CD8-positive, alpha-beta memory T cell (primary cell): Measurements from ENCODE around the gene DHX8. TPM values are rescaled to one million over a fixed set of nuclear protein-coding genes. Genes with fewer than 3 reads are reported as not detected.
A peak's percentile ranks its signal among the peaks of the same experiment; 100 is the strongest.

Experiments
- CTCF ChIA-PET: fragments of 350-600 bp; sonication (Branson Sonifier 250); formaldehyde crosslinking; loops from one replicate; lab custom pipeline; 2021; ENCODE audit warnings: antibody characterized with exemption; lab: Charles Lee
- POLR2A ChIA-PET: fragments of 350-600 bp; sonication (Branson Sonifier 250); formaldehyde crosslinking; loops from one replicate; lab custom pipeline; 2021; ENCODE audit warnings: antibody characterized with exemption; lab: Charles Lee
- DNase-seq, 5 donors: peaks; one replicate each; pipeline versions ENCODE4 v3.0.0 to v3.0.0-alpha.2; 2020 to 2022; ENCODE audit warnings: mixed read lengths in 1 of 5
- H3K27ac ChIP-seq: one replicate; pipeline ENCODE4 v1.7.0; 2013; ENCODE audit warnings: low read depth, mild to moderate bottlenecking, low read length, moderate library complexity
- H3K27me3 ChIP-seq: 2 replicates; pipeline ENCODE4 v1.7.0; 2013; ENCODE audit warnings: low read length, mild to moderate bottlenecking; ENCODE audit not compliant: insufficient read depth, poor library complexity, severe bottlenecking
- H3K36me3 ChIP-seq: 2 replicates; pipeline ENCODE4 v1.7.0; 2013; ENCODE audit warnings: mild to moderate bottlenecking, low read length, moderate library complexity; ENCODE audit not compliant: insufficient read depth
- H3K4me1 ChIP-seq: 2 replicates; pipeline ENCODE4 v1.7.0; 2013; ENCODE audit warnings: mild to moderate bottlenecking, low read length, moderate library complexity; ENCODE audit not compliant: insufficient read depth
- H3K4me3 ChIP-seq: 2 replicates; pipeline ENCODE4 v1.7.0; 2013; ENCODE audit warnings: mild to moderate bottlenecking, low read length
- H3K9me3 ChIP-seq: 2 replicates; pipeline ENCODE4 v1.7.0; 2013; ENCODE audit warnings: mild to moderate bottlenecking, low read length
- H3K27ac Mint-ChIP-seq, 8 donors: one replicate each; pipeline ENCODE4 v1.8.0; 2020 to 2021; ENCODE audit warnings: mixed read lengths in 8 of 8, mild to moderate bottlenecking in 6 of 8, inconsistent platforms in 3 of 8, moderate library complexity in 3 of 8
- H3K27me3 Mint-ChIP-seq, 2 donors: one replicate each; pipeline ENCODE4 v1.8.0; 2020 to 2021; ENCODE audit warnings: mixed read lengths in 2 of 2, mild to moderate bottlenecking in 1 of 2, moderate library complexity in 1 of 2
- H3K36me3 Mint-ChIP-seq, 3 donors: one replicate each; pipeline ENCODE4 v1.8.0; 2020 to 2021; ENCODE audit warnings: mixed read lengths in 3 of 3, inconsistent platforms in 1 of 3, mild to moderate bottlenecking in 1 of 3
- H3K4me1 Mint-ChIP-seq, 3 donors: one replicate each; pipeline ENCODE4 v1.8.0; 2020 to 2021; ENCODE audit warnings: mixed read lengths in 3 of 3, inconsistent platforms in 1 of 3, mild to moderate bottlenecking in 1 of 3
- H3K4me3 Mint-ChIP-seq, 7 donors: one replicate each; pipeline ENCODE4 v1.8.0; 2020 to 2021; ENCODE audit warnings: mixed read lengths in 7 of 7, mild to moderate bottlenecking in 6 of 7, moderate library complexity in 4 of 7, inconsistent platforms in 2 of 7
- H3K9me3 Mint-ChIP-seq, 5 donors: one replicate each; pipeline ENCODE4 v1.8.0; 2020 to 2022; ENCODE audit warnings: mixed read lengths in 5 of 5, mild to moderate bottlenecking in 3 of 5, moderate library complexity in 2 of 5, inconsistent platforms in 1 of 5
- polyA plus RNA-seq: library from polyadenylated mRNA; unstranded; fragments of 300-500 nt; fragmentation: Illumina TruSeq; gene quantifications from one replicate; pipeline ENCODE4 v1.2.3, GENCODE V29; 2021
- total RNA-seq, 2 experiments: library from RNA; stranded (reverse); gene quantifications; one replicate each; pipeline ENCODE4 v1.2.3, GENCODE V29; 2021

The DHX8 gene
- total and polyA plus RNA-seq, 3 experiments from 2014 or later, result 41.6 to 70.8 (median 64.8) TPM

DNA sequence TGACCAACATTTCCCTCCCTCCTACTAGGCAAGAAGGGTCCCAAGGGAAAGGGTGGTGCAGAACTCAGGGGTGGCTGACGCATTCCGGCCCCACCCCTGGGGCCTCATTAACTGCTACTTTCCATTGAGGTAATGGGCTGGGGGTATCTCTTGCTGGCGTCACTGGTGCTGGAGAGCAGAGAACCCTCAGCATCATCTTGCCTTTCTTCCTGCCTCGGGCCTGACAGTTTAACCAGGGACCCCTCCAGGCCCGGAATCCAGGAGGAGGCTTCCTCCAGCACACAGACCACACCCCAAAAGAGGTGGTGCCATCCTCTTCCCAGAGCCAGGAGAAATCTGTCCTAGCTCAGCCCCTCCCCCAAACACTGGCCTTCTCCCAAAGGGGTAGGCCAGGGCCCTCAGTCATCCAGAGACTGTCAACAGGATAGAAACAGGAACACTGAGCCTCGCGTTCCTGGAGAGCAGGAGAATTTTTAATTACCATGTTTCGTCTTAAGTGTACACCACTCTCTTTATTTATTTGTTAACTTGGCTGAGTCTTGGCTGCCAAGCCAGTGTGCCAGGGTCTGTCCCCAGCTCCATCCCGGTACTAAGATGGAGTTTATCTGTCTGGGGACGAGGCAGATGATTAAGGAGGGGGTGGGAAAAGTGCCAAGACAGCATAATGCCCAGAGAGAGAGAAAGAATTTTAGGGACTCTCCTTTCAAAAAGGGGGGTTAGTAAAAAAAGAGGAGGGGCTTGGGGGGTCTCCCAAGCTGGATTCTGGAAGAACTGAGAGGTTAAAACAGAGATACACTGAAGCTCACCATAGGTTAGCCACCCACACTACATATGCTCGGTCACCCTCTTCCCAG, 57.3 kb downstream of the DHX8 start:
- Histone ChIP-seq H3K9me3 (no peaks in the 10 kb centered on the region), H3K4me3 (no peak overlapping the region), H3K4me1 (no peaks in the 10 kb centered on the region), H3K36me3 (no peaks in the 10 kb centered on the region), H3K27ac (no peak overlapping the region), H3K27me3 (peaks cover 9% of the 10 kb centered on the region)
- peak overlapping the region in 2 of 8 donors; percentile 17 to 72 for H3K27ac Mint-ChIP-seq
- H3K4me1 Mint-ChIP-seq, result peaks cover 5 to 8% (median 7%) of the 10 kb centered on the region in 3 donors
- CTCF ChIA-PET, result no interaction called here
- H3K4me3 Mint-ChIP-seq, result no peak overlapping the region
- DNase-seq, result no peak
- H3K36me3 Mint-ChIP-seq, result no peaks in the 10 kb centered on the region
- H3K9me3 Mint-ChIP-seq, result no peaks in the 10 kb centered on the region
- H3K27me3 Mint-ChIP-seq, result peaks cover 17 to 23% of the 10 kb centered on the region in 2 donors
- POLR2A ChIA-PET, result interaction anchor here (0.6 kb wide), 1 partner anchor 576 kb away, joined by 3 read pairs; no protein-coding TSS in a partner anchor

DNA sequence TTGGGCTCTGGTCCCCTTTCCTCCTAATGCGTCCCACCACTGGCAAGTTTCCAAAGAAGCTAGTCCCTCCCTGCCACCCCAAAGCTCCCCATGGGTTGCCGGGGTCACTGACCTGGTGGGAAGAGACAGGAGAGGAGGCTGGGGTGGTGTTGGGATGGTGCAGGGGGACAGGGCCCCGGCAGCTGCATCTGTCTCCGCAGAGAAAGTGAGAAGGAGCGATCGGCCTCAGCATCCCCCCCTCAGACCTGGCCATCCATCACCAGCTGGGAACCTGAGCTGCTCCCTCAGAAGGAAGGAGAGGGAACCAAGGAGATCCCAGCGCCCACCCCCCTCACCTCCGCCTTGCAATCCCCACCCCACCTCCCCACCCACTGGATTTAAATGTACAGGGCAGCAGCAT, 59.1 kb downstream of the DHX8 start:
- no peak overlapping the region for H3K27ac ChIP-seq
- H3K27me3 ChIP-seq, result peaks cover 24% of the 10 kb centered on the region
- no peaks in the 10 kb centered on the region for H3K36me3 Mint-ChIP-seq
- H3K9me3 ChIP-seq, result no peaks in the 10 kb centered on the region
- H3K9me3 Mint-ChIP-seq, result no peaks in the 10 kb centered on the region
- no peak overlapping the region for H3K4me3 ChIP-seq
- ChIA-PET POLR2A (no interaction called here), CTCF (interaction anchor here (1.1 kb wide), 1 partner anchor 12 kb away, joined by 5 read pairs; no protein-coding TSS in a partner anchor)
- H3K27ac Mint-ChIP-seq, result no peak overlapping the region
- peaks cover 21 to 22% (median 21%) of the 10 kb centered on the region in 3 donors for H3K4me1 Mint-ChIP-seq
- H3K4me1 ChIP-seq, result peaks cover 16% of the 10 kb centered on the region
- H3K36me3 ChIP-seq, result no peaks in the 10 kb centered on the region
- no peak for DNase-seq
- H3K27me3 Mint-ChIP-seq, result peaks cover 32 to 38% of the 10 kb centered on the region in 2 donors
- H3K4me3 Mint-ChIP-seq, result no peak overlapping the region

DNA sequence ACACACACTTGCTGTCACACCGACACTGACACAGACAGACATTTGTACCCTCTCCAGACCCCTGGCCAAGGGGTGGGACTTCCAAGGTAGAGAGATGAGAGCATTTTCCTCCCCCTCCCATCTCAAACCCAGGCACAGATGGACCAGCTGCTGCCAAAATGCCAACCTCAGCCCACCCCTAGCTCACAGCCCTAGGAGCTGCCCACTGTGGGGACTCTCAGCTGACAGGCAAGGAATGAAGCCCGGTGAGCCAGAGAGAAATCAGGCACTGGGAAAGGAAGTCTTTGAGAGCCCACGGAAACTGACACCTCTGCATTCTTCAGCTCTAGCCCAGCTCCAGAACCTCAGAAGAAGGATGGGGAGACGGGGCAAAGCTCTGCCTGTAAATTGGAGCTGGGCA, 59.5 kb downstream of the DHX8 start:
- Histone ChIP-seq H3K4me3 (no peak overlapping the region), H3K27me3 (peaks cover 29% of the 10 kb centered on the region), H3K9me3 (no peaks in the 10 kb centered on the region), H3K4me1 (peaks cover 19% of the 10 kb centered on the region), H3K27ac (no peak overlapping the region), H3K36me3 (no peaks in the 10 kb centered on the region)
- H3K36me3 Mint-ChIP-seq, result no peaks in the 10 kb centered on the region
- H3K27me3 Mint-ChIP-seq, result peaks cover 37 to 41% of the 10 kb centered on the region in 2 donors
- H3K27ac Mint-ChIP-seq, result no peak overlapping the region
- peak overlapping the region in 1 of 7 donors; percentile 77 for H3K4me3 Mint-ChIP-seq
- H3K9me3 Mint-ChIP-seq, result no peaks in the 10 kb centered on the region
- ChIA-PET POLR2A (no interaction called here), CTCF (no interaction called here)
- DNase-seq, result no peak
- H3K4me1 Mint-ChIP-seq, result peaks cover 21 to 22% (median 21%) of the 10 kb centered on the region in 3 donors

DNA sequence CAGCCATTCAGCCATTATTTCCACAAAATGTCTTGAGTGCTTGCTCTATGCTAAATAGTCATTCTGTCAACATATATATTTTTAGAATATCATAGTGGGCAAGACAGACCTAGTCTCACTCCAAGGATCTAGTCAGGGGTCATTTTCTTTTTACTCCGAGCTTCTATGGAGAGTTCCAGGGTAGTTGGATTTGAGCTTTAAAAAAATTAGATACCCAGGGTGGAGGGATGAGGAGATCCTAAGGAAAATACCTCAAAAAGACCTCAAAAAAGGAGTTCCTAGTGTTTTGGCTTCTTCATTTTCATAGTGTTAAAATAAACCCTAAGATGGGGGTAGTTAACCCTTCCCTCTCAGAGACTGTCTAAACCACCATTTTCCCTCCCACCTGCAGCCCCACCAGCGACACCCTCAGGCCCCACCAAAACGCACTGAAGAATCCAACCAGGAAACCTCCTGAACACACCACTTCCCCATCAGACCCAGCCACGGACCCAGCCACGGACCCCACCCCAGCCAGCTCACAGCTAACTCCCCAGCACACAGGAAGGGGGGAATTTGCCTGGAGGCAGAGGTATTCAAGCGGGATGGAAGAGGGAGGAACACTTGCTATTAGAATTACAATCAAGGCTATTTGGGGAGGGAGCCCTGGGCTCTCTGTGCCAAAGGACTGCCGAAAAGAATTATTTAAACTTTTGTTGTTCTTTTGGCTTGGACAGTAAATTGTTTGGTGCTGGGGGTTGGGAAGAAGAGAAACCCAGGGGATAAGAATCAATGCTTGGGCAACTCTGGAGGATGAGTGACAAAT, 60.2 kb downstream of the DHX8 start:
- Mint-ChIP-seq H3K27me3 (peaks cover 42 to 45% of the 10 kb centered on the region in 2 donors), H3K9me3 (no peaks in the 10 kb centered on the region), H3K4me1 (peaks cover 21 to 22% (median 21%) of the 10 kb centered on the region in 3 donors), H3K4me3 (peak overlapping the region in 5 of 7 donors; percentile 40 to 93 (median 77)), H3K36me3 (no peaks in the 10 kb centered on the region), H3K27ac (no peak overlapping the region)
- H3K27me3 ChIP-seq, result peaks cover 35% of the 10 kb centered on the region
- POLR2A ChIA-PET, result no interaction called here
- no peaks in the 10 kb centered on the region for H3K9me3 ChIP-seq
- H3K36me3 ChIP-seq, result no peaks in the 10 kb centered on the region
- H3K27ac ChIP-seq, result no peak overlapping the region
- CTCF ChIA-PET, result no interaction called here
- H3K4me1 ChIP-seq, result peaks cover 19% of the 10 kb centered on the region
- no peak for DNase-seq
- H3K4me3 ChIP-seq, result no peak overlapping the region

DNA sequence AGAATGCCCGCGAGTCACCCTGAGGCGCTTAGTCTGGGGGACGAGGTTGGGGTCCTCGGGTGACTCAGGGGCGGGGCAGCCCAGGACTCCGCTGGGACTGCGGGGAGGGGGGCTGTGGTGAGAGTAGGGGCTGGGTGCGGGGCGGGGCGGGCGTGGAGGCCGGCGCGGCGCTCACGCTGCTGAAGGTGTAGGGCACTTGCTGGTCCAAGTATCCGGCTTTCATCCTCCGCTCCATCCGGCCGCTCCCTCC, 61.5 kb downstream of the DHX8 start:
- DNase-seq, result peak in 4 of 5 donors; percentile 10 to 55 (median 13)

DNA sequence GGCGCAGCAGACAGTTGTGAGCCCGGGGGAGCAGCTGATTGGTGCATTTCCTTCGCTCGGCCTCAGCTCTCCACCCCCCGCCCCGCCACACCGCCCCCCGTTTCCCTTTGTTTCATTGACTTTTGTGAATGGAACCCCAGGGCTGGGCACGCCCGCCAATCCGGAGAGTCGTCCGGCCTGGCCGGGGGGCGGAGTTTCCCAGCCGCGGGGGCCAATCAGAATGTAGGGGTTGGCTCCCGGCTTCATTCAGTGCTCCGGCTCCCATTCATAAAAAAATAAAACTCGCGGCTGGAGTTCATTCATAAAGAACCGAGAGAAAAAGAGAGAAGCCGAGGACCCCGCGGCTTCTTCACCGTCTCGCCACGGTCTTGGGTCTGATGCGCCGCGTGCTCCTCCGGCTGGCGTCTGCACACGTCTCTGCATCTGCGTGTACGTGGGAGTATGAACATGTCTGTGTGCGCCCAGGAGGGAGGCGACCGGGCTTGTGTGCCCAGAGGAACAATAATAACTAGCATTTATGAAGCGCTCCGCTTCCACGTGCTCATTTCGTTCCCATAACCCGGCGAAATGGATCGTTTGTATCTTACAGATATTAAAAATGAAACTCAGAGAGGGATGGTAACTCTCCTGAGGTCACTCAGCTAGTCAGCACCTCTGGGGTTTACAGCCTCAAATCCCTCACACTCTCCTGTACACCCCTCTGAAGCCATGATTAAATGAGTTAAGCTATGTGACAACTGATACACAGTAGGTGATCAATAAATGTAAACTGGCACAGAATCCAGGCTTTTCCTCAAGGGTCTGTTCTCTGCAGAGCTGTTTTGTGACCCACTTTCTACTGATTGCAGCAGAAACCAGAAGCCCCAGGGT, 62.8 kb downstream of the DHX8 start, which contains the start of gene ETV4:
ETV4 (minus strand) TSS at position 22 of the 870 bp plus-strand sequence. CDS start 723 bp downstream, outside the sequence.
- Mint-ChIP-seq H3K9me3 (no peaks in the 10 kb centered on the region), H3K27ac (peak within 1 kb of the TSS in 6 of 8 donors; percentile 14 to 80 (median 37)), H3K27me3 (peaks cover 51 to 62% of the 10 kb centered on the region in 2 donors), H3K36me3 (peaks cover 0 to 4% (median 0%) of the 10 kb centered on the region in 3 donors), H3K4me1 (peaks cover 21 to 22% (median 21%) of the 10 kb centered on the region in 3 donors), H3K4me3 (peak within 1 kb of the TSS; percentile 75 to 93 (median 88))
- peaks cover 47% of the 10 kb centered on the region for H3K27me3 ChIP-seq
- H3K36me3 ChIP-seq, result no peaks in the 10 kb centered on the region
- CTCF ChIA-PET, result no interaction called here
- H3K27ac ChIP-seq, result no peak within 1 kb of the TSS
- H3K4me3 ChIP-seq, result peak within 1 kb of the TSS; percentile 74
- POLR2A ChIA-PET, result interaction anchor here (0.8 kb wide), 1 partner anchor 63 kb away, joined by 3 read pairs; the partner anchor contains the start of gene DHX8
- H3K9me3 ChIP-seq, result no peaks in the 10 kb centered on the region
- DNase-seq, result peak; percentile 83 to 89 (median 84)
- peaks cover 19% of the 10 kb centered on the region for H3K4me1 ChIP-seq

More for the DNA sequence above, 61.5 kb downstream of the DHX8 start:
- no peaks in the 10 kb centered on the region for H3K9me3 Mint-ChIP-seq
- ChIA-PET CTCF (no interaction called here), POLR2A (interaction anchor here (0.7 kb wide), 1 partner anchor 458 kb away, joined by 3 read pairs; no protein-coding TSS in a partner anchor)
- no peak overlapping the region for H3K27ac ChIP-seq
- H3K36me3 Mint-ChIP-seq, result peaks cover 0 to 4% (median 0%) of the 10 kb centered on the region in 3 donors
- H3K27me3 ChIP-seq, result peaks cover 47% of the 10 kb centered on the region
- H3K36me3 ChIP-seq, result no peaks in the 10 kb centered on the region
- H3K27ac Mint-ChIP-seq, result no peak overlapping the region
- H3K4me1 ChIP-seq, result peaks cover 19% of the 10 kb centered on the region
- peak overlapping the region; percentile 63 to 93 (median 75) for H3K4me3 Mint-ChIP-seq
- peaks cover 21 to 22% (median 21%) of the 10 kb centered on the region in 3 donors for H3K4me1 Mint-ChIP-seq
- peak overlapping the region; percentile 74 for H3K4me3 ChIP-seq
- H3K9me3 ChIP-seq, result no peaks in the 10 kb centered on the region
- peaks cover 48 to 56% of the 10 kb centered on the region in 2 donors for H3K27me3 Mint-ChIP-seq

DNA sequence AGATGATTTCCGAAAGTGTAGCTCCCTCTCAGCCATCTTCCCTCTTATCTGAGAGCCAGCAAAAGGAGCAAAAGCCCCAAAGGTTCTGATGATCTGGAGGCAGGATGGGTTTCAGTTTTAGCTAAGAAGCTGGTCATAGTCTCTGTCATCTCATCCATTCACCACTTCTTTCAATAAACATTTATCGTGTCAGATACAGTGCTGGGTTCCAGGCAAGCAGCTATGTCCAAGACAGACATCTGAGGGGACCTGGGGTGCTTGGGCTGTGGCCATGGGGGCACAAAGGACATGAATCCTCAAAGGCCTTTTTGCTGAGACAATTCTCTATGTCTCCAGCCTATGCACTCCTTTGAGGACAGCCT, 63.4 kb downstream of the DHX8 start:
- peaks cover 53 to 65% of the 10 kb centered on the region in 2 donors for H3K27me3 Mint-ChIP-seq
- peaks cover 0 to 4% (median 0%) of the 10 kb centered on the region in 3 donors for H3K36me3 Mint-ChIP-seq
- POLR2A ChIA-PET, result no interaction called here

More for the DNA sequence above, 63.4 kb downstream of the DHX8 start:
- DNase-seq, result no peak
- peaks cover 47% of the 10 kb centered on the region for H3K27me3 ChIP-seq
- H3K4me3 Mint-ChIP-seq, result peak overlapping the region; percentile 75 to 91 (median 87)
- H3K27ac ChIP-seq, result no peak overlapping the region
- H3K4me3 ChIP-seq, result peak overlapping the region; percentile 74
- H3K36me3 ChIP-seq, result no peaks in the 10 kb centered on the region
- H3K27ac Mint-ChIP-seq, result peak overlapping the region in 2 of 8 donors; percentile 14 to 59
- CTCF ChIA-PET, result no interaction called here
- no peaks in the 10 kb centered on the region for H3K9me3 ChIP-seq
- peaks cover 21 to 22% (median 21%) of the 10 kb centered on the region in 3 donors for H3K4me1 Mint-ChIP-seq
- H3K9me3 Mint-ChIP-seq, result no peaks in the 10 kb centered on the region
- H3K4me1 ChIP-seq, result peaks cover 19% of the 10 kb centered on the region
